Activated CD4-positive, alpha-beta T cell treated with anti-CD3 and anti-CD28 coated beads for 48 hours (primary cell): Measurements from ENCODE around the gene HIP1R.
"Not testable (repeated sequence)": the region's sequence is repeated elsewhere in the genome, so short reads cannot be mapped to it uniquely, and the experiment has no call there.

Source experiments
- DNase-seq: peaks from one replicate; pipeline ENCODE4 v3.0.0-alpha.2; 2020

HIP1R gene

DNA sequence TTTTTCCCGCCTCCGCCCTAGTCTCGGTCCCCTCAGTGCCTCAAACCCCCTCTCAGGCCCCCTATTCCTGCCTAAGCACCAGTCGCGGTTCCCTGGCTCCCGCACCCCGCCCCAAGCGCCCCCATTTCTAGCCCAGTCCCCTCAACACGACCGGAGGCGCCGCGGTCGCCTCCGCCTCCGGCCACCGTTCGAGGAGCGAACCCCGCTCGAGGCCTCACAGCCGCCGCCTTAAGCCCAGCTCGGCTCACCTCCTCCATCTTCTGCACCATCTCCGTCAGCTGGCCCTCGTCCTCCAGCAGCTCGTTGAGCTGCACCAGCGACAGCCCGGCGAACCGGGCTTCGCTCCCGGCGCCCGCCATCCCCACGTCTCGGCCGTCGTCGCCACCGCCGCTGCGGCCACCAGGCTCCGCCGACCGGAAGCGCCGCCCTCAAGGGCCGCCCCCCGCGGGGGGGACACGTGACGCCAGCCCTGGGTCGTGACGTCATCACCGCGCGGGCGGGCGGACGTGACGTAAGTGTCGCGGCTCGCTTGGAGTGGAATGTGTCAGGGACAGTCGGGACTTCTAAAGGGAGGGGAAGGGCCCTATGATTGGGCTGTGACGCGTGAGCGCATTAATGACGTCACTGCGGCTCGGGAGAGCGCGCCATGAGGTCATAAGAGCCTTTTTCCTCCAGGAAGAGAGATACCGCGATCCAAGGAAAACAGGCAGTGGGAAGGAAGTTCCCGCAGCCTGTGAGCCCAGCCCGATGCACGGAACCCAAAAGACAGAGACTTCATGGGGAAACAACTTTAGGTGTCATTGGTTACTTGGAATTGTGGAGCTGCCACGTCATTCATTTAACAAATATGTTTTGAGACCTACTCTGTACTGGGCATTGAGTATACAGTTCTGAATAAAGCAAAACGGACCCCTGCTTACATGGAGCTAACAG lies 60.7 kb downstream of the HIP1R start, which contains the start of gene VPS37B:
VPS37B (minus strand) TSS at position 421 of the 933 bp plus-strand sequence; CDS start at position 359, 62 bp downstream.
- peak; percentile 89 for DNase-seq

DNA sequence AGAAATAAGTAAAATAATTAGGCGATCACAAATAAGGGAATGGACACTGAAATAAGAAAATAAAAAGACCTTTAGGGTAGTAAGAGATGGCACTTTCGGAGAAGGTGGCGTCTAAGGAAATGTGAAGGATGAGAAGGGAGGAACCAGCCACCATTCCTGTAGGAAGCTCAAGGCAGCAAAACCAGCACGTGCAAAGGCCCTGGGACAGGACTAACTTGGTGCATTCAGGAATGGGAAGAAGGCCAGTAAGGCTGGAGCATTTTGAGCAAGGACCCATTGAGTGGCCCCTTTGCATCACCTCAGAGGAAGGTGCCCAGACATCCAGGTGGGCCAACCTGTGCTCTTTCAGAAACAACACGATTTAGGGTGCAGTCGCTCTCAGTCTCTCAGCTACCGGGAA lies 61.4 kb downstream of the HIP1R start:
- no peak for DNase-seq

DNA sequence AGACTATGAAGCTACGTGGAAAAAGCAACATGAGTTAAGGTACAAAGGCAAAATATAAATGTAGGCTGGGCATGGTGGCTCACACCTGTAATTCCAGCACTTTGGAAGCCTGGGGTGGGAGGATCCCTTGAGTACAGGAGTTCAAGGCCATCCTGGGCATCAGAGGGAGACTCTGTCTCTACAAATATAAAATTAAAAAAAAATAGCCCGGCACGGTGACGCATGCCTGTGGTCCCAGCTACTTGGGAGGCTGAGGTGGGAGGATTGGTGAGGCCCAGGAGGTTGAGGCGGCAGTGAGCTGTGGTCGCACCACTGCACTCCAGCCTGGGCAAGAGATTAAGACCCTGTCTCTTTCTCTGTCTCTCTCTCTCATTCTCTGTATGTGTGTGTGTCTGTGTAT lies 64.6 kb downstream of the HIP1R start:
- DNase-seq: no peak

DNA sequence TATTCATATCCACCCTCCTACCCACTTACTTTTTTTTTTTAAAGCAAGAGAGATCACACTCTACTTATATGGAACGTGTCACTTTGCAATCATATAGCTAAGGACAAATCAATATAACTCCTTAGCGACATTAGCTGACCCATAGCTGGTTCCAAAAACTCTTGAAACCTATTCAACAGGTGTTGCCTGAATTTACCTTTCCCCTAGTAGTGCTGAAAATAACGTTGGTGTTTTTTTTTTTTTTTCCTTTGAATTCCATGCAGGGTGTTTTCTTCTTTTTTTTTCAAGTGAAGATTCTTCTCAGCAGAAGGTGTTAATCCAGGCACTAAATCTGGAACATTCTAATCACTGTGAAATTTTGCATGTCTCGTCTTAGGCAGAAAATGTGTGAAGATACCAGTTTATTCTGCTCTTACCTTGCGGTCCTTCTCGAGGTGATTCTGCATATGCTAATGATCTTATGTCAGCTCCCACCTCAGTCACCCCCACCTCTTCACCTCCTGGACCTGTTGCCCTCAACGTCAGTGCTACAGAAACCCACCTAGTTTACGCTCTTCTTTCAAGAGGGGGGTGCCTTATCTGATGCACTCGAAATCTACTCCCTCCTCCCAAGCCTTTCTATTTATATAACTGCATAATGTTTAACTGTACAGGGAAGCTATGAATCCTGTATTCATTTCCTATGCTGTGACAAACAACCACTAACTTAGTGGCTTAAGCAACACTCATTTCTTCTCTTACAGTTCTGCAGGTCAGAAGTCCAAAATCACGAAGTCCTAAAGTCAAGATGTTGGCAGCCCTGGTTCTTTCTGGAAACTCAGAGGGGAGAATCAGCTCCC lies 67.8 kb downstream of the HIP1R start:
- DNase-seq: no peak

DNA sequence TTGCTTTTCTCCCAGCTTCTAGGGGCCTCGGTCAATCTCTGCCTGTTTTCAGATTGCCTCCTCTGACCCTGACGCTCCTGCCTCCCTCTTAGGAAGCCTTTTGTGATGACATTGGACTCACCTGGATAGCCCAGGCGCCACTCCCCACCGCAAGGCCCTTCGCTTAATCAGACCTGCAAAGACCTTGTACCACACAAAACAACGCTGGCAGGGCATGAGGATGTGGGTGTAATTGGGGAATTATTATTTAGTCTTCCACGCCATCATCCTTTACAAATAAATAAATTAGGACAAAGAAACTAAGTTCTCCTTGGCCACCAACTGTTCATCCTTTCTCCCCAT lies 68.4 kb downstream of the HIP1R start:
- DNase-seq: no peak

DNA sequence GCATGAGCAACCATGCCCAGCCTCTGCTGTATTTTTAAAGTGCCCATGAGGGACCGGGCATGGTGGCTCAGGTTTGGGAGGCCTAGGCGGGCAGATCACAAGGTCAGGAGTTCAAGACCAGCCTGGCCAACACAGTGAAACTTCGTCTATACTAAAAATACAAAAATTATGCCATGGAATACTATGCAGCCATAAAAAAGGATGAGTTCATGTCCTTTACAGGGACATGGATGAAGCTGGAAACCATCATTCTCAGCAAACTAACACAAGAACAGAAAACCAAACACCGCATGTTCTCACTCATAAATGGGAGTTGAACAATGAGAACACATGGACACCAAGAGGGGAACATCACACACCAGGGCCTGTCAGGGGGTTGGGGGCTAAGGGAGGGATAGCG lies 70.0 kb downstream of the HIP1R start:
- DNase-seq: not testable (repeated sequence)

DNA sequence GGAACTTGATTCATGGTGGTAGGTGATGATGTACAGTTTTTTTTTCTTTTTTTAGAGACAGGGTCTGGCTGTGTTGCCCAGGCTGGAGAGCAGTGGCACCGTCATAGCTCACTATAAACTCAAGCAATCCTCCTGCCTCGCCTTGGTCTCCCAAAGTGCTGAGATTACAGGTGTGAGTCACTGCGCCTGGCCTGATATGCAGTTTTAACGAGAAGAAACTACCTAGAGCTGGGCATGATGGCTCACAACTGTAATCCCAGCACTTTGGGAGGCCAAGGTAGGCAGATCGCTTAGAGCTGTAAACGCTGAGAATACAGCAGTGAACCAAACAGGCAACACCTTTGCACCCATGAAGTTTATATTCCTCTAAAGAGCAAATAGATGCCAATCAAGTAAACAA lies 73.7 kb downstream of the HIP1R start:
- no peak for DNase-seq

DNA sequence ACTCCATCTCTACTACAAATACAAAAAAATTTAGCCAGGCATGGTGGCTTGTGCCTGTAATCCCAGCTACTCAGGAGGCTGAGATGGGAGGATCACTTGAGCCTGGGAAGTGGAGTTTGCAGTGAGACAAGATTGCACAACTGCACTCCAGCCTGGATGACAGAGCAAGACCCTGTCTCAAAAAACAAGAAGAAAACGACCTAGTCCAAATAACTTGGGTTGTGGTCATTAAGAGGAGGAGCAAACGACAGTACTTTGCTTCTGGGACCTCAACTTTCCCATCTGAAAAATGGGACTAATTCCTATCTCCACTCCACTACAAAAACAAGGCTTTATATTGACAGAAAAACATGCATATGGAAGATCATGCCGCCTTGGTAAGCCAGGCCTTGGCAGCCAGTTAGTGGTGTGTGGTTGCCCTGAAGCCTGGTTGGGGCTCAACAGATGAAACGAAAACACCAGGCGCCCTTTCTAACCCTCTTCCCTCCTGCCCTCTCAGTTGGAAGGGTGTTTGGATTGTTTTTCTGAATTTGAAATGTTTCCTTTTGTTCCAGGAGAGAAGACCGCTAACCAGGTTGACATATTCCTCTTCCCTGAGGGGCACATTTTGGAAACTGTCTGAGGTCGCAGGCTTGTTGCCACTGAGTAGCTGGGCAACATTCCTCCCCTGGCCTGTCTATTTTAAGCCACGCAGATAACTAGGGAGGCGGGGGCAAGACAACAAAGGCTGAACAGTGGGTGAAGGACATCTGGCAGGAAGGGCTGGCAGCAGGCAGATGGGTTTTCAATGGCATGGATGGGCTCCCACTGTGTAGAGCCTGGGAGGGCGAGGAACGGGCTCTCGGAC lies 74.4 kb downstream of the HIP1R start:
- DNase-seq: no peak
